ENCODE results near the gene ST6GALNAC3.
"Not testable (repeated sequence)": the region's sequence is repeated elsewhere in the genome, so short reads cannot be mapped to it uniquely, and the experiment has no call there.

Gene ST6GALNAC3

GRCh38 chr1:76074321-76075187 lies at the start of gene ST6GALNAC3:
TSS of gene ST6GALNAC3 (plus strand) at chr1:76074746.
- DNase-seq (ENCODE audit: low read depth), result peak; percentile 76

GRCh38 chr1:76027341-76027740 lies 47.2 kb upstream of the ST6GALNAC3 start:
- no peak for DNase-seq (ENCODE audit: low read depth)

- DNase-seq (ENCODE audit: low read depth), result no peak
Measured at GRCh38 chr1:76029331-76029730, 45.2 kb upstream of the ST6GALNAC3 start.

- DNase-seq (ENCODE audit: low read depth), result no peak
Measured at GRCh38 chr1:76031496-76031895, 43.0 kb upstream of the ST6GALNAC3 start.

DNA sequence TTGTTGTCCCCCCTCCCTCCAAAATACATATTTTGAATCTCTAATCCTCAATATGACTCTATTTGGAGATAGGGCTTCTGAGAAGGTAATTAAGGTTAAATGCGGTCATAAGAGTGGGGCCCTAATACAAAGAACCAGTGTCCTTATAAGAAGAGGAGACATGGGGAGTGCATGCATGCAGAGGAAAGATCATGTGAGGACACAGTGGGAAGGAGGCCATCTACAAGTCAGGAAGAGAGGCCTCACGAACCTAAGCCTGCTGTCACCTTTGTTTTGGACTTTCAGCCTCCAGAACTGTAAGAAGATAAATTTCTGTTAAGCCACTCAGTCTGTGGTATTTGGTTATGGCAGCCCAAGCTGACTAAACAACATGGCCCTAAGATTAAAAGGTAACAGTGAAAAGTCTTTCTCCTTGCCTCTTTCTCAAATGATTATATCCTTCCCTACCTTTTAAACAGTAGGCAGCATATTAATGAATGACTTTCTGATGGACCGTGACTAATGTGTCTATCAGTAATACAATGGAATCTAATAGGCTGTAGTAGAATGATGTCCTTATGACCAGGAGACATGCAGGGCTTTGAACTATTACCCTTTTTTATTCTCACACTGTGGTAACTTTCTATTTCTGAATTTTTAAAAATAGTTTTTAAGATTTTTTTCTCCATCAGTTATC lies 40.6 kb upstream of the ST6GALNAC3 start:
- DNase-seq (ENCODE audit: low read depth), result no peak

GRCh38 chr1:76035053-76035452 lies 39.5 kb upstream of the ST6GALNAC3 start:
- no peak for DNase-seq (ENCODE audit: low read depth)

DNA sequence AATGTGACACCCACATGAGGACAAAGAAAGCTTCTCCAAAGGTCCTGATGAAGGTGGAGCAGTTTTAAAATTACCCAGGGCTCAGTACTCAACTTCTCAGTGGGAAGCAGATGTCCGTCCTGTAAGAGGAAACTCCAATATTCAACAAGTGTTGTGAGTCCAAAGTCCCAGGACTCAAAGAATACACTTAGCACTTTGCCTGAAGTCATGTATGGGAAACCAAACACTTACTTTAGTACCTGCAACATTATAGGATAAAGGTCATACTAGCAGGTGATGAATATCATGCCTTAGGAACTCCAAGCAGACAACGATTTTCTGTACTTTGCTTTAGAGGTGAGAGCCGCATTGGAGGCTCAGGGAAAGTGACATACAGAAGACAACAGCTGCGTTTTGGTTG lies 37.2 kb upstream of the ST6GALNAC3 start:
- DNase-seq (ENCODE audit: low read depth), result no peak

DNA sequence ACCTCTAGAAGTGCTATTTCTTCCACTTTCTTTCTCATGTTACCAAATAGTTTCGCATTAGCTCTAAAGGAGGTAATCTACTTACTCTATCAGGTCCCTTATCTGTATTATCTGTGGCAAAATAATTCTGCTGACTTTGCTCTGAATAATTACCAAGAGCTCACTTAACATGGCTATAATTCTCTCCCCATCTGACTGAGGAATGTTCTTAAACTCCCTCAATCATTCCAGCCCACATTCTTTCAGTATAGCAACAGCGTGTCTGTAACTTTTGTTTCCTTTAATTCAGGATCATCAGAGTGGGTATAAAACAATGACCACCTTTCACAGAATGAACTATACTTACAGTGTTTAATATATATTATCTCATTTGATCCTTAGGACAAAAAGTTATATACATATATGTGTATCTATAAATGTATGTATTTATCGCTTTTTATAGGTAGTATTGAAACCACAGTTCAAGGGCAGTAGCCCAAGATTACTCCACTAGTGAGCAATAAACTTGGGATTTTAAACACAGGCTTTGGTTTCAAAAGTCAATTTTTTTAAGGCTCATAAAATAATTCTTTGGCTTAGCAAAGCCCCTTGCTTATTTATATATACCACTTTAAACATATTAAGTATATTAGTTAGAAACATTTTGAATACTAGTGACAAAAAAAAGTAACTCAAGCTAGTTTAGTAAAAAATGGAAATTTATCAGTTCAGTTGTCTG lies 36.1 kb upstream of the ST6GALNAC3 start:
- no peak for DNase-seq (ENCODE audit: low read depth)

- no peak for DNase-seq (ENCODE audit: low read depth)
Measured at GRCh38 chr1:76046149-76046548, 28.4 kb upstream of the ST6GALNAC3 start.

DNA sequence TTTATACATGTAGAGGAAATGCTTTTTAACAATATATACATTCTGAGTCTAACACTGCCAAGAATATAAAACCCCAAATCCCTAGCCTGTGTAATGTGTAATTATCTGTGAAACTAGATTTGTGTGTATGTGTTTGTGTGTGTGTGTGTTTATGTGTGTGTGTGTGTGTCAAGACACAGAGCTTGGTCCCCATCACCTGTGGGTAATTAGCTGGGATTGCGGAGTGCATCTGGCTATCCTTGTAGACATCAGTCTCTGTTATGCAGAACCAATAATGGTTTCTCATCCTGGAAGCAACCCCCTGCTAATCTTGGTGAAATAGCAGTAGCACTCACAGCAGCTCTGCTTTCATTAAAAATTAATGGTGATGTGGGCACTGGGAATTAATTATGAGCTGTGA lies 26.3 kb upstream of the ST6GALNAC3 start:
- no peak for DNase-seq (ENCODE audit: low read depth)

- no peak for DNase-seq (ENCODE audit: low read depth)
Measured at GRCh38 chr1:76048926-76049325, 25.6 kb upstream of the ST6GALNAC3 start.

- DNase-seq (ENCODE audit: low read depth), result no peak
Measured at GRCh38 chr1:76049498-76049897, 25.0 kb upstream of the ST6GALNAC3 start.

GRCh38 chr1:76050073-76050472 lies 24.5 kb upstream of the ST6GALNAC3 start:
- DNase-seq (ENCODE audit: low read depth), result not testable (repeated sequence)

- DNase-seq (ENCODE audit: low read depth), result no peak
Measured at GRCh38 chr1:76053021-76053420, 21.5 kb upstream of the ST6GALNAC3 start.

DNA sequence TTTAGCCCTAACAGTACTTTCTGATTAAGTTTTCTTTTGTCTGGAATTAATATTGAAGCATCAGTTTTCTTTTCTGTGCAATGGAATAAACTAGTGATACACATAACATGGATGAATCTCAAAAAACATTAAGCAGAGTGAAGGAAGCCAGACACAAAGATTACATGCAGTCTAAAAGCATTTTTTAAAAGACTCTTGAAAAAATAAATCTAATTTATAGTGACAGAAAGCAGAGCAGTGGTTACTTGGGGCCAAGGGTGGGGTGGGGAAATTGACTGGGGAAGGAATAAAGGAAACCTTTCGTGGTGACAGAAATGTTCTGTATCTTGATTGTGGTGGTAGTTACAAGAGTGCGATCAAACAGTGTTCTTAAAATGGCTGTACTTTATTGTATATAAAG lies 20.2 kb upstream of the ST6GALNAC3 start:
- DNase-seq (ENCODE audit: low read depth), result no peak

DNA sequence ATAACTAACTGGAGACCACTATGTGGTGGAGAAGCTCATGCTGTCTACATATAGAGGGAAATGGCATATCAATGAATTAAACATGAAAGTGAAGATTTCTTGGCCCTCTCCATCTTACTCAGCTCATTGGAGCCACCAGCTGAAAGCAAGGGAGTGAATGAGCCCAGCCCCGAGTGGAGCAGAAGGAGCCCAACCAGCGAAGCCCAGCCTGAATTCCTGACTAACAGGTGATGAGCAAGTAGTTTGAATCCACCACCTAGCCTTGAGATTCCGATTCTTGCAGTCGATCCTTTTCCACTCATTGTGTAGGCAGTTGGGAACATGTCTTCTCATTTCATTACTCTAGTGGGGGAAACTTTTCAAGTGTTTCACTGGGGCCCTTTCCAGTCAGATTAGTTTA lies 18.6 kb upstream of the ST6GALNAC3 start:
- no peak for DNase-seq (ENCODE audit: low read depth)

- DNase-seq (ENCODE audit: low read depth), result no peak
Measured at GRCh38 chr1:76059451-76059850, 15.1 kb upstream of the ST6GALNAC3 start.

DNA sequence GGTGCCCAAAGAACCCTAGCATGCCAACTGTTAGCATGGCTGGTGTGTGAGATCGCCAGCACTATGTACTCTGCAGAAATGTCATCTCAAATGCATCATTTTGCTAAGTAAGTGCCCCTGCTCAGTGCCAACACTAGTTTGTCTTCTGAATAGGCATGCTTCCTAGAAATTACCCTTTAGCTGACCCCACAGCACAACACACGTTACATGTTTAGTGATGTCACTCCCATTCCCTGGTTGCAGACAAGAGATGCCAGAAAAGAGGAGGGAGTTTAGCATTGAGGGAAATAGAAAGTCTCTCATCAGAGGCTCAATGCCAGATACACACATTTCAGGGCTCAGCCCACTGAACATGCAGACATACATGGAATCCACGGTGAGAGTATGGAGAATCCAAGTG lies 9.3 kb upstream of the ST6GALNAC3 start:
- DNase-seq (ENCODE audit: low read depth), result no peak

DNA sequence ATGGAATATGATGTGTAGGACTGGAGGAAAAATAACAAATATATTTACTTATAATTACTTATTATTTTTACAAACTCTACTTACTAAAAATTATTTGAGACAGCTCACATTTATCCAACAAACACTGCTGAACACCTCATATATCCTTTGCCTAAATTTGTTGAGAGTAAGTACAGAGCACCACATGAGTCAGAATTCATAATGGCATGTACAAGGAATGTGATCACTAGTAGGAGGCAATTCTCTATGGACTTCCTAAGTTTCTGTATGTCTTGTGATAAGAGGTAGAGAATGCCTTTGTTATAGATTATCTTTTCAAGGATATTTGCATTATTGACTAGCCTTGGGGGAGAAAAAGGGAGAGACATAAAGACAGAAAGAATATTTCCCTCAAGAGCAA lies 8.2 kb upstream of the ST6GALNAC3 start:
- no peak for DNase-seq (ENCODE audit: low read depth)

DNA sequence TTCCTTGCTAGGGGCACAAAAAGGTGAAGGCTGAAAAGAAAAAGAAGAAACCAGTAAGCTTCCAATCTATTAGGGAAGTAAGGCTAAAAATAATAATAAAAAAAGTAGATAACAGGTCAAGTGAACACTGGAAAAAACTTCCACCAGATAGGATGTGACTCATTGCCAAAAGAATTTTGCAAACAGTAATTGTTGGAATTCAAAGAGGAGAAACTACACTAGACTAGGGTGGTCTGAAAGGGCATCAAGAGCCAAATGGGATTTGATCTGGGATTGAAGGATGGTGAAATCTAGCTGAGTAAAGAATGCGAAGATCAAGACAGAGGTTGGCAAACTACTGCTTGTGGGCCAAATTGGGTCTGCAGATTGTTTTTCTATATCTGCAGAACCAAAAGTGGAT lies 6.0 kb upstream of the ST6GALNAC3 start:
- no peak for DNase-seq (ENCODE audit: low read depth)

DNA sequence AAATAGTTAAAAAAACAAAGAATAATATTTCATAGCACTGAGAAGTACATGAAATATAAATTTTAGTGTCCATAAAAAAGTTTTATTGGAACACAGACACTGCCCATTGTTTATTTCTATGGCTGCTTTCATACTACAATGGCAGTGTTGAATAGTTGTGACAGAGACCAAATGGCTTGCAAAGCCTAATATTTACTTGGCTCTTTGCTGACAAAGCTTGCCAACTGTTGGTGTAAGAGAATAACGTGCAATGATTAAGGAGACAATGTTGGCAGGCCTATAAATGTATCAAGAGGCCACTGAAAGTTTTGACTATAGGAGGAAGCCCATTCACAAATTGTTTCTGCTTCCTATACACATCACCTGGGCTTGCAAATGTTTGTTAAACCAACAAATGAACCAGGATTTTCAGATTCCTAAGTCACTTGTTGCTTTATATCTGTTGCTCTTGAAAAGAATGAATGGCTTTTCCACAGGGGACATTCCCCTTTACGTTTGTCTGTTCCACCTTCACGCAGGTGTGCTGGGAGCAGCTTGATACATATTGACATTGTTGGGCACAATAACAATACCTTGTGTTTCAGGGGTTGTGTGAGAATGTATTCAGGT lies 5.5 kb upstream of the ST6GALNAC3 start:
- DNase-seq (ENCODE audit: low read depth), result no peak

DNA sequence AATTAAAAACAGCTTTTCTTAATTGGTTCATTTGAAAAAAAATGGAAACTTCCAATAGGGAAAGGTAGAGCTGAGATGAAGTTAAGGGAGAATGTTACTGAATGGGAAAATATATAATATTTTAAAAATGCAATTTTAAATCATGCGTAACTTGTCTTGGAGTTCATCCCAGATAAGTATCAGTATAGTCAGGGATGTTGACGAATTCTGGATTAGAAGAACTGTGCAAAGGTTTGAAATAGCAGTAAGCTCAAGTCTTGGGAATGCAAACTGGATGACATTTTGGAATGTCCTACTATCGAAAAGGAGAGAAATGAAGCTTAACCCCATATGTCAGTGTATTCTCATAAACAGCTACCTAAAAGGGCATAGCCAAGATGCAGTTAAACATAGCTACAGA lies 4.0 kb upstream of the ST6GALNAC3 start:
- no peak for DNase-seq (ENCODE audit: low read depth)

Data from activated T-cell treated with anti-CD3 and anti-CD28 coated beads for 48 hours (primary cell).